Heart right ventricle (tissue), 16 donors: Measurements from ENCODE around the gene SKI. TPM values are rescaled to one million over a fixed set of nuclear protein-coding genes. Genes with fewer than 3 reads are reported as not detected.

Source experiments
- ATAC-seq, 8 donors: fragments of 200-7000 bp; cut with Tn5 transposase; one replicate each; pipeline ENCODE4 v1.9.1; 2020; ENCODE audit warnings: mild to moderate bottlenecking in 8 of 8, moderate library complexity in 8 of 8, moderate number of reproducible peaks in 1 of 8
- DNase-seq, 2 donors: peaks; one replicate each; pipeline ENCODE4 v3.0.0-alpha.2; 2020
- H3K27ac ChIP-seq, 10 donors: fragments of 200-600 bp; sonication (generic) in 2 of 10; one replicate each; pipeline versions ENCODE4 v1.5.0 to v1.8.0; 2020 to 2022; ENCODE audit warnings: mild to moderate bottlenecking in 3 of 10
- H3K27me3 ChIP-seq, 7 donors: fragments of 200-600 bp; one replicate each; pipeline ENCODE4 v1.8.0; 2021 to 2022; ENCODE audit warnings: mild to moderate bottlenecking in 2 of 7
- H3K36me3 ChIP-seq, 9 donors: fragments of 200-600 bp; sonication (generic) in 1 of 9; one replicate each; pipeline versions ENCODE4 v1.5.0 to v1.8.0; 2020 to 2022; ENCODE audit warnings: mild to moderate bottlenecking in 2 of 9
- H3K4me1 ChIP-seq, 9 donors: fragments of 200-600 bp; sonication (generic) in 1 of 9; one replicate each; pipeline versions ENCODE4 v1.5.0 to v1.8.0; 2020 to 2022; ENCODE audit warnings: mild to moderate bottlenecking in 4 of 9
- H3K4me3 ChIP-seq, 10 donors: fragments of 200-600 bp; sonication (generic) in 2 of 10; one replicate each; pipeline versions ENCODE4 v1.5.0 to v1.8.0; 2020 to 2022; ENCODE audit warnings: mild to moderate bottlenecking in 7 of 10, moderate library complexity in 2 of 10
- H3K9me3 ChIP-seq, 11 donors: fragments of 200-600 bp in 10 of 11; sonication (generic) in 2 of 11; one replicate each; pipeline versions ENCODE4 v1.5.0 to v1.8.0; 2013 to 2022; ENCODE audit warnings: mild to moderate bottlenecking in 2 of 11, control low read depth in 1 of 11, moderate library complexity in 1 of 11
- CTCF ChIP-seq, 9 donors: fragments of 200-600 bp; sonication (generic) in 2 of 9; IDR thresholded peaks; one replicate each; pipeline versions ENCODE4 v1.5.0 to v1.8.0; 2021 to 2022; ENCODE audit warnings: antibody characterized with exemption in 9 of 9, mild to moderate bottlenecking in 5 of 9, moderate library complexity in 1 of 9
- WGBS, 2 donors: extraction: QIAGEN DNeasy Blood & Tissue Kit; methylation state at CpG; one replicate each; pipeline ENCODE4 v1.1.7; 2013; ENCODE audit warnings: inconsistent platforms in 1 of 2; 5-methylcytosine and 5-hydroxymethylcytosine counted together
- intact Hi-C, 10 donors: fragments of 100-400 bp; cut with DNase I; formaldehyde crosslinking; loops; one replicate each; pipeline versions ENCODE4 v1.11.1 to v1.14.2; 2022
- polyA plus RNA-seq, 2 donors: library from polyadenylated mRNA; stranded (reverse); fragments of 200-250 nt; gene quantifications; one replicate each; pipeline ENCODE4 v1.2.3, GENCODE V29; 2013
- total RNA-seq, 10 donors: library from RNA; stranded (reverse); fragmentation: NEBNext Ultra II Directional in 3 of 10; extraction: Animal tissue kit (Norgen Biotek cat#: 25700) in 3 of 10; gene quantifications; one replicate each; pipeline versions ENCODE4 v1.2.1 to v1.2.4, GENCODE V29; 2021 to 2023
- donor health status: Arrhythmogenic right ventricular cardiomyopathy.
- donor health status: ischemic (EF 13 %, LVEDD 7.1; RV severe dilation, severe dysfunction).
- donor health status: healthy with polysubstance abuse.
- donor health status: DM: no; HTN: yes; CAD: no.
- donor health status: DM: no; HTN: no; CAD: no.
- donor health status: ischemic (EF 25% LVEDD 6.9; RV normal size, moderate dysfunction).
- donor health status: ischemic (EF 25% LVEDD 5.7; RV mildly dilated, moderate dysfunction).
- donor health status: healthy.
- donor health status: DM: yes; HTN: yes; CAD: no.
- donor health status: Ischemic cardiomyopathy.
- donor health status: ischemic (EF 35%, LVEDD 5.7; RV mildly dilated, moderate dysfunction).
- donor health status: nonischemic (EF 11% LVEDD 7.7; RV severe dilation, severe dysfunction).
- donor health status: DM: yes; HTN: yes; CAD: no.
- donor health status: PGD.
- donor health status: ischemic (EF 29% LVEDD 5.4; RV normal size, mild dysfunction).
- donor health status: nonischemic (EF 23%, LVEDD 6.1; RV moderate dilation, normal function).

The SKI gene
- total and polyA plus RNA-seq, 12 donors = 13.8 to 50.9 (median 35.6) TPM

- no peaks in the 10 kb centered on the region for H3K4me1 ChIP-seq
- no peak for ATAC-seq
- intact Hi-C loops = no loop called here
- H3K4me3 ChIP-seq = no peak overlapping the region
- no peak for TF ChIP-seq CTCF (IDR thresholded peaks at IDR 0.05)
- H3K36me3 ChIP-seq = no peaks in the 10 kb centered on the region
- no peaks in the 10 kb centered on the region for H3K9me3 ChIP-seq
- peak in 1 of 2 donors; percentile 6 for DNase-seq
- no peaks in the 10 kb centered on the region for H3K27me3 ChIP-seq
- H3K27ac ChIP-seq = no peak overlapping the region
- WGBS, 2 donors = 89 to 92% methylated on average over 21 of the region's 21 CpGs
Measured at GRCh38 chr1:2342384-2343022, 114.4 kb downstream of the SKI start.

DNA sequence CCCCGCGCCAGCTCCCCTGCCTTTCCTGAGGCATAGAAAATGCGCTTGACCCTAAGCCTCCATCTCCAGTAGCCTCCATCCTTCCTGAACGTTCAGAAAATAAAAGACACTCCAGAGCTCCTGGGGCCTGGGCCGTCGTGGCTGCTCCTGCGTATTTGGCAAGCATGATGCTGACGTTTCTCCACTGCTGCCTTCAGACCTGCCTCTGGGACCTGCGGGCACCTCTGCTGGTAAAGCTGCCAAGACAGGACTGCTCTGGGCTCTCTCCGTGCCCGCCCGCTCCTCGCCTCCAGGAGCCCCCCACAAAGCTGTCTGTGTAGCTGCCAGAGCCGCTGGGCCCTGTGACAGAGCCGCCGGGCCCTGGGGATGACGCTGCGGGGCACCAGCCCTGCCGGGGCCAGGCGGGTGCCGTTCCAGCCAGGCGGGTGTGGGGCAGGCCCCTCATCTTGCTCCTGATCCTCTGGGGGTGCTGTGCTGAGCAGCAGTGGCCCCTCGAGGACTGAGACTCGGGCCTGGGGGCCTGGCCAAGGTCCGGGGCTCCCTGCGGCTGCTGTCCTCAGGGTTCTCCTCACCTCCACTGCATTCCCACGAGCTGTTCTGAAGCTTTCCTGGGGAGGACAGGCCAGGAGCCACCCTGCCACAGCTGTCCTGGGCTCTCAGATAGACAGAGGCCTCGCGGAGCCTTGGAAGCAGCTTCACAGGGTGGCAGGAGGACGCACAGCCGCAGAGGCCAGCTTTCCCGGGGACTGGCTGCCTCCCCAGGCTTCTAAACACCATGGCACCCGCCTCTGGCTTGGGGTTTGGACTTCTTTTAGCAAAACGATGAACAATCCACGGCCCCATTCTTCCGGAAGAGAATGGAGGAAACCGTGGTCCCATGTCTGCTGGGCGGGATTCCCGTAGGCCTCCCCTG lies 115.2 kb downstream of the SKI start:
- Histone ChIP-seq H3K36me3 (no peaks in the 10 kb centered on the region), H3K4me3 (no peak overlapping the region), H3K27me3 (no peaks in the 10 kb centered on the region), H3K4me1 (no peaks in the 10 kb centered on the region), H3K27ac (no peak overlapping the region), H3K9me3 (no peaks in the 10 kb centered on the region)
- intact Hi-C loops = no loop called here
- no peak for TF ChIP-seq CTCF (IDR thresholded peaks at IDR 0.05)
- peak in 1 of 2 donors; percentile 3 for DNase-seq
- ATAC-seq = no peak
- 86% methylated on average over 38 to 39 of the region's 39 CpGs for WGBS, 2 donors

DNA sequence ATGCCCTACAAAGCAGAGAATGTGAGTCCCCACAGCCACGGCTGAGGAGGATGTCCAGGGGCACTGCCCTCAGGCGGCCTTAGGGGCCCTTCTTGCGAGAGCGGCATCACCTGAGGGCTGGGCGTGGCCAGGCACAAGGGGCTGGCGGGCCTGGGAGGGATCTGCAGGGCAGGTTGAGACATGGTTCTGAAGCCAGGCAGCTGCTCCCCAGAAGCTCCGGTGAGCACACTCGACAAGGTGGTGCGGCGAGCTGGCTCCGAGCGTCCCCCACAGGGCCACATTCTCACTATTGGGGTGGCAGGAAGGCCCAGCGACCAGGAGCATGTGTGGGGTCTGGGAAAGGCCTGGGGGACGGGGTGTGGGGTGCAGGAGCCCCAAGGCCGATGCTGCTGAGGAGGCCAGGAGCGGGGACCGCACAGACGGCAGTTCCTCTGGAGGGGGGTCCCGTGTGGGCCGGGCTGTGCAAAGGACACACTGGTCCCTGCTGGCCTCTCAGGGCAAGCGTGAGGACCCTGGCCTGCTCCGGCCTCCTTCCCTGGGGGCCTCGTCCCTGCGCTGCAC lies 116.1 kb downstream of the SKI start:
- ATAC-seq (peak in 1 of 8 donors; percentile 15), DNase-seq (peak in 1 of 2 donors; percentile 6)
- no peaks in the 10 kb centered on the region for H3K4me1 ChIP-seq
- 94 to 96% methylated on average over 23 to 24 of the region's 24 CpGs for WGBS, 2 donors
- no peaks in the 10 kb centered on the region for H3K36me3 ChIP-seq
- no peak for TF ChIP-seq CTCF (IDR thresholded peaks at IDR 0.05)
- no peaks in the 10 kb centered on the region for H3K9me3 ChIP-seq
- no peak overlapping the region for H3K4me3 ChIP-seq
- no peaks in the 10 kb centered on the region for H3K27me3 ChIP-seq
- H3K27ac ChIP-seq = no peak overlapping the region
- intact Hi-C loops = no loop called here

DNA sequence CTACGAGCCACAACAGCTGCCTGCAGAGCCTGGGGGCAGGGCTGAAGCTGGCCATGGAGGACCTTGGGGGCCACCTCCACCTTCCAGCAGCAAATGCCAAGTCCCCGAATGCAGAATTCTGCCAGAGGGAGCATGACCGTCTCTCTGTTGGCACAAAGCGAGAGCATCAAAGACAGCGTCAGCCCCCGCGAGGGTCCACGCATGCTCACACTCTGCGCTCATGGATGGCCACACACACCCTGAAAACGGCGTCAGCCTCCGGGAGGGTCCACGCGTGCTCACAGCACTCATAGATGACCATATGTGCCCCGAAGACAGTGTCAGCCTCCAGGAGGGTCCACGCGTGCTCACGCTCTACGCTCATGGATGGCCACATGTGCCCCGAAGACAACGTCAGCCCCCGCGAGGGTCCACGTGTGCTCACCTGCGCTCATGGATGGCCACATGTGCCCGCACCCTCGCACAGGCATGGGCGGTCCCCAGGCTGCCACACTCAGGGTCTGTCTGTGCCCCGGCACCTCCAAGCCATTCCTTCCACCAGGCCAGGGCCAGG lies 116.7 kb downstream of the SKI start:
- no peak for TF ChIP-seq CTCF (IDR thresholded peaks at IDR 0.05)
- Histone ChIP-seq H3K27ac (no peak overlapping the region), H3K9me3 (no peaks in the 10 kb centered on the region), H3K36me3 (no peaks in the 10 kb centered on the region), H3K27me3 (no peaks in the 10 kb centered on the region), H3K4me1 (no peaks in the 10 kb centered on the region), H3K4me3 (no peak overlapping the region)
- WGBS, 2 donors = 92 to 95% methylated on average over 29 of the region's 29 CpGs
- ATAC-seq (no peak), DNase-seq (peak in 1 of 2 donors; percentile 1)
- intact Hi-C loops = no loop called here
